Chondrocyte (in vitro differentiated cells): Measurements from ENCODE around the gene RALGAPA2. TPM values are rescaled to one million over a fixed set of nuclear protein-coding genes. Genes with fewer than 3 reads are reported as not detected.

ENCODE experiments used
- DNase-seq: peaks from one replicate; pipeline ENCODE4 v3.0.0; 2021; ENCODE audit warnings: mixed read lengths, low spot score
- H3K27ac Mint-ChIP-seq: one replicate; pipeline ENCODE4 v1.8.0; 2021; ENCODE audit warnings: mild to moderate bottlenecking, moderate library complexity, mixed read lengths; ENCODE audit not compliant: unreplicated experiment
- H3K27me3 Mint-ChIP-seq: 2 replicates; pipeline ENCODE4 v1.8.0; 2021; ENCODE audit warnings: low read depth, mixed read lengths
- H3K36me3 Mint-ChIP-seq: 2 replicates; pipeline ENCODE4 v1.8.0; 2021; ENCODE audit warnings: low read depth, mixed read lengths
- H3K4me1 Mint-ChIP-seq: 2 replicates; pipeline ENCODE4 v1.8.0; 2021; ENCODE audit warnings: low read depth, mild to moderate bottlenecking, mixed read lengths
- H3K4me3 Mint-ChIP-seq: one replicate; pipeline ENCODE4 v1.8.0; 2021; ENCODE audit warnings: mild to moderate bottlenecking, moderate library complexity, mixed read lengths; ENCODE audit not compliant: unreplicated experiment
- H3K9me3 Mint-ChIP-seq: 2 replicates; pipeline ENCODE4 v1.8.0; 2021; ENCODE audit warnings: low read depth, mixed read lengths
- CTCF ChIP-seq: fragments of 200-600 bp; sonication (generic); IDR thresholded peaks from 2 replicates; pipeline ENCODE4 v1.5.0; 2021; ENCODE audit warnings: antibody characterized with exemption, mild to moderate bottlenecking, moderate library complexity
- total RNA-seq: library from RNA; stranded (reverse); gene quantifications from 3 replicates; pipeline ENCODE4 v1.2.1, GENCODE V29; 2021

RALGAPA2 gene
- total RNA-seq, 1 donor from 2014 or later, result 9.5 TPM

- no peak for DNase-seq
- H3K4me3 Mint-ChIP-seq, result no peak overlapping the region
- H3K27me3 Mint-ChIP-seq, result no peaks in the 10 kb centered on the region
- no peaks in the 10 kb centered on the region for H3K36me3 Mint-ChIP-seq
- no peak for TF ChIP-seq CTCF
- no peak overlapping the region for H3K27ac Mint-ChIP-seq
- H3K4me1 Mint-ChIP-seq, result peaks cover 29% of the 10 kb centered on the region
- no peaks in the 10 kb centered on the region for H3K9me3 Mint-ChIP-seq
Measured at GRCh38 chr20:20733943-20734342, 21.5 kb upstream of the RALGAPA2 start.

- no peak for DNase-seq
- H3K27me3 Mint-ChIP-seq, result peaks cover 2% of the 10 kb centered on the region
- H3K9me3 Mint-ChIP-seq, result no peaks in the 10 kb centered on the region
- H3K36me3 Mint-ChIP-seq, result no peaks in the 10 kb centered on the region
- H3K4me3 Mint-ChIP-seq, result no peak overlapping the region
- peaks cover 29% of the 10 kb centered on the region for H3K4me1 Mint-ChIP-seq
- no peak for TF ChIP-seq CTCF
- H3K27ac Mint-ChIP-seq, result no peak overlapping the region
Measured at GRCh38 chr20:20732641-20733040, 20.2 kb upstream of the RALGAPA2 start.

GRCh38 chr20:20731945-20732296 lies 19.5 kb upstream of the RALGAPA2 start:
- no peak for DNase-seq
- H3K4me1 Mint-ChIP-seq, result peaks cover 26% of the 10 kb centered on the region
- no peaks in the 10 kb centered on the region for H3K9me3 Mint-ChIP-seq
- peaks cover 2% of the 10 kb centered on the region for H3K27me3 Mint-ChIP-seq
- H3K36me3 Mint-ChIP-seq, result no peaks in the 10 kb centered on the region
- no peak overlapping the region for H3K4me3 Mint-ChIP-seq
- no peak for TF ChIP-seq CTCF
- peak overlapping the region; percentile 29 for H3K27ac Mint-ChIP-seq

- H3K9me3 Mint-ChIP-seq, result no peaks in the 10 kb centered on the region
- no peak for TF ChIP-seq CTCF
- H3K27ac Mint-ChIP-seq, result peak overlapping the region; percentile 29
- H3K4me3 Mint-ChIP-seq, result no peak overlapping the region
- DNase-seq, result no peak
- peaks cover 2% of the 10 kb centered on the region for H3K27me3 Mint-ChIP-seq
- peaks cover 26% of the 10 kb centered on the region for H3K4me1 Mint-ChIP-seq
- H3K36me3 Mint-ChIP-seq, result no peaks in the 10 kb centered on the region
Measured at GRCh38 chr20:20731000-20731944, 18.8 kb upstream of the RALGAPA2 start.

GRCh38 chr20:20729563-20729962 lies 17.1 kb upstream of the RALGAPA2 start:
- Mint-ChIP-seq H3K4me3 (no peak overlapping the region), H3K4me1 (peaks cover 26% of the 10 kb centered on the region), H3K27ac (no peak overlapping the region), H3K27me3 (peaks cover 6% of the 10 kb centered on the region), H3K9me3 (no peaks in the 10 kb centered on the region), H3K36me3 (no peaks in the 10 kb centered on the region)
- no peak for DNase-seq
- no peak for TF ChIP-seq CTCF
